HFF-Myc (cell line): ENCODE measurements around the gene MRPL43.

Experiments
- DNase-seq: peaks from one replicate; pipeline ENCODE4 v3.0.0-alpha.2; 2011; ENCODE audit warnings: low read depth; ENCODE audit errors: extremely low read depth
- H3K4me3 ChIP-seq: replicated peaks from 2 replicates; pipeline ENCODE4 v1.5.1; 2011; ENCODE audit warnings: low read depth, mild to moderate bottlenecking, control low read depth, low read length
- TF ChIP-seq, protein P1 (sequence below): IDR thresholded peaks from 2 replicates; pipeline ENCODE4 v1.5.1; 2012; ENCODE audit warnings: mild to moderate bottlenecking, low read depth, low read length, control low read depth; ENCODE audit errors: missing control alignments

Gene MRPL43

DNA sequence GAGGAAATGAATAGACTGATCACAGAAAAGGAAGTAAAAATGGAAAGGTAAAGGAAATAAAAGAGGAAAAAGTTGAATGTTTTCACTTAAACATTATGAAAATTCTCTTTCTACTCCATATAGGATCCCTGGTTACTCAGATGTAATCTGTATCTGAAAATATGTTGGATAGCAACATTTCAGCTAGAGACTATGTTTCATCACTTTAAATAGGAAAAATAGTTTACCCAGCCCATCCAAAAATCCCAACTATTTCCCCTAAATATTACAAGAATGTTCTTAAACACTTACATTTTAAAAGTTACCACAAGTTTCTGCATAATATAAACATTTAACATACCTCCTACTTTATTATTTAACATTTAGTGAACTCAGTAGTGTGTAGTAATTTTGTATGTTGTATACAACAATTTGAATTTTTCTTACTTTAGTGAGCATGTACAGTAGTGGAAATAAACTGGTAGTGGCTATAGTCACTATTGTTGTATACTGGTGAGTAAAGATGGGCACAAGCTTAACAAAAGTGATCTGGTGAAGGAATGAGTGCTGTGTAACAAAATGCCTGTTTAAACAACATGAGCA is 47.4 kb downstream of the MRPL43 start:
- no peak overlapping the region for H3K4me3 ChIP-seq
- DNase-seq: no peak
- TF ChIP-seq, protein P1, sequence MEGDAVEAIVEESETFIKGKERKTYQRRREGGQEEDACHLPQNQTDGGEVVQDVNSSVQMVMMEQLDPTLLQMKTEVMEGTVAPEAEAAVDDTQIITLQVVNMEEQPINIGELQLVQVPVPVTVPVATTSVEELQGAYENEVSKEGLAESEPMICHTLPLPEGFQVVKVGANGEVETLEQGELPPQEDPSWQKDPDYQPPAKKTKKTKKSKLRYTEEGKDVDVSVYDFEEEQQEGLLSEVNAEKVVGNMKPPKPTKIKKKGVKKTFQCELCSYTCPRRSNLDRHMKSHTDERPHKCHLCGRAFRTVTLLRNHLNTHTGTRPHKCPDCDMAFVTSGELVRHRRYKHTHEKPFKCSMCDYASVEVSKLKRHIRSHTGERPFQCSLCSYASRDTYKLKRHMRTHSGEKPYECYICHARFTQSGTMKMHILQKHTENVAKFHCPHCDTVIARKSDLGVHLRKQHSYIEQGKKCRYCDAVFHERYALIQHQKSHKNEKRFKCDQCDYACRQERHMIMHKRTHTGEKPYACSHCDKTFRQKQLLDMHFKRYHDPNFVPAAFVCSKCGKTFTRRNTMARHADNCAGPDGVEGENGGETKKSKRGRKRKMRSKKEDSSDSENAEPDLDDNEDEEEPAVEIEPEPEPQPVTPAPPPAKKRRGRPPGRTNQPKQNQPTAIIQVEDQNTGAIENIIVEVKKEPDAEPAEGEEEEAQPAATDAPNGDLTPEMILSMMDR: no peak
